Endothelial cell (in vitro differentiated cells): ENCODE results near the gene POLD2. TPM values are rescaled to one million over a fixed set of nuclear protein-coding genes. Genes with fewer than 3 reads are reported as not detected.

Source experiments
- DNase-seq: peaks from one replicate; pipeline ENCODE4 v3.0.0; 2021; ENCODE audit warnings: low spot score
- H3K27ac Mint-ChIP-seq: one replicate; pipeline ENCODE4 v1.8.0; 2021; ENCODE audit warnings: mixed read lengths, inconsistent platforms; ENCODE audit not compliant: unreplicated experiment
- H3K27me3 Mint-ChIP-seq: one replicate; pipeline ENCODE4 v1.8.0; 2021; ENCODE audit warnings: mild to moderate bottlenecking, moderate library complexity, mixed read lengths, inconsistent platforms; ENCODE audit not compliant: unreplicated experiment
- H3K36me3 Mint-ChIP-seq: one replicate; pipeline ENCODE4 v1.8.0; 2021; ENCODE audit warnings: mild to moderate bottlenecking, low read depth, mixed read lengths, inconsistent platforms; ENCODE audit not compliant: unreplicated experiment
- H3K4me1 Mint-ChIP-seq: one replicate; pipeline ENCODE4 v1.8.0; 2021; ENCODE audit warnings: mild to moderate bottlenecking, mixed read lengths, inconsistent platforms; ENCODE audit not compliant: unreplicated experiment
- H3K4me3 Mint-ChIP-seq: one replicate; pipeline ENCODE4 v1.8.0; 2021; ENCODE audit warnings: mild to moderate bottlenecking, mixed read lengths, inconsistent platforms; ENCODE audit not compliant: unreplicated experiment
- H3K9me3 Mint-ChIP-seq: one replicate; pipeline ENCODE4 v1.8.0; 2021; ENCODE audit warnings: mixed read lengths, inconsistent platforms; ENCODE audit not compliant: unreplicated experiment
- CTCF ChIP-seq: fragments of 200-600 bp; sonication (generic); IDR thresholded peaks from one replicate; pipeline ENCODE4 v1.5.0; 2021; ENCODE audit warnings: antibody characterized with exemption; ENCODE audit not compliant: unreplicated experiment
- total RNA-seq: library from RNA; stranded (reverse); fragmentation: NEBNext Ultra II Directional; extraction: Animal tissue kit (Norgen Biotek cat#: 25700); gene quantifications from one replicate; pipeline ENCODE4 v1.2.1, GENCODE V29; 2021; ENCODE audit not compliant: unreplicated experiment

POLD2 gene
- total RNA-seq, 1 donor from 2014 or later = 39.9 TPM

DNA sequence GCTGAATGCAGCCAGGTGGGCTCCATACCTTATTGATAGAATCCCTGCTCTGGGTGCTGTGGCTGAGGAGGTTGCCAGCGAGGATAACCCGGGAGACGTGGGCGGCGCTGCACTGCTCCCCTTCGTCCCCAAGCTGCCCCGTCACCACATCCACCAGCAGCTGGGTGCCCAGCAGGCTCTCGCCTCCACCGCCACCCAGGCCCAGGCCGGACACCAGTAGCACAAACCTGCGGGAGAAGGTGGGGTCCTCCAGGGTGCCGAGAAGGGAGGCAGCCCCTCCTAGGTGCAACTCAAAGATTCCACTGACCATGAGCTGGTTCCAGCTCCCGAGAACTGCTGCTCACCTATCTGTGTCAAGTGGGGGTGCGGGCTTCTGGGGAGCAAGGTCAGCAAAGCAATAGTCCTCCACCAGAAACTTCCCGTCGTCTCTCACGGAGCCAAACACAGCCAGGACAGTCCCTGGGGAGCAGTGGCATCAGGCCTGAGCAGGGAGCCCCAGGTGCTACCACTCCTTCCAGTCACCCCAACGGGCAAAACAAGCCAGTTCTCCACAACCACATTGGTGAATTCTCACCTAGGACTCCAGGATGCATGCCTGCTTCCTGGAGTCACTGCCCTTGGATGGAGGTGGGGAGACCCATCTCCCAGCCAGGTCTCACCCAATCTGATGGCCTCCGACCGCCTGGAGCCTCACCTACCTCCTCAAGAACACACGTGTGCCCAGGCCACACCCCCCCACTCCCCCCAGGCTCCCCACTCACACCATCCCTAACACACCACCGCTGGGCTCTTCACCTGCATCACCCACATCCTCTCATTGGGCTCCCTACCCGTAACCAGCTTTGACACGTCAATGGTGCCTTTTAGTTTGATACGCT, 6.3 kb downstream of the POLD2 start:
- no peak for TF ChIP-seq CTCF
- Mint-ChIP-seq H3K9me3 (no peaks in the 10 kb centered on the region), H3K27ac (no peak overlapping the region), H3K36me3 (peaks cover 18% of the 10 kb centered on the region), H3K4me3 (no peak overlapping the region), H3K27me3 (peaks cover 8% of the 10 kb centered on the region), H3K4me1 (no peaks in the 10 kb centered on the region)
- no peak for DNase-seq

- H3K27me3 Mint-ChIP-seq = peaks cover 9% of the 10 kb centered on the region
- DNase-seq = no peak
- no peaks in the 10 kb centered on the region for H3K9me3 Mint-ChIP-seq
- H3K4me1 Mint-ChIP-seq = no peaks in the 10 kb centered on the region
- no peak overlapping the region for H3K4me3 Mint-ChIP-seq
- H3K27ac Mint-ChIP-seq = no peak overlapping the region
- no peak for TF ChIP-seq CTCF
- H3K36me3 Mint-ChIP-seq = peaks cover 18% of the 10 kb centered on the region
These were observed 7.1 kb downstream of the POLD2 start for GRCh38 chr7:44116087-44116788.

DNA sequence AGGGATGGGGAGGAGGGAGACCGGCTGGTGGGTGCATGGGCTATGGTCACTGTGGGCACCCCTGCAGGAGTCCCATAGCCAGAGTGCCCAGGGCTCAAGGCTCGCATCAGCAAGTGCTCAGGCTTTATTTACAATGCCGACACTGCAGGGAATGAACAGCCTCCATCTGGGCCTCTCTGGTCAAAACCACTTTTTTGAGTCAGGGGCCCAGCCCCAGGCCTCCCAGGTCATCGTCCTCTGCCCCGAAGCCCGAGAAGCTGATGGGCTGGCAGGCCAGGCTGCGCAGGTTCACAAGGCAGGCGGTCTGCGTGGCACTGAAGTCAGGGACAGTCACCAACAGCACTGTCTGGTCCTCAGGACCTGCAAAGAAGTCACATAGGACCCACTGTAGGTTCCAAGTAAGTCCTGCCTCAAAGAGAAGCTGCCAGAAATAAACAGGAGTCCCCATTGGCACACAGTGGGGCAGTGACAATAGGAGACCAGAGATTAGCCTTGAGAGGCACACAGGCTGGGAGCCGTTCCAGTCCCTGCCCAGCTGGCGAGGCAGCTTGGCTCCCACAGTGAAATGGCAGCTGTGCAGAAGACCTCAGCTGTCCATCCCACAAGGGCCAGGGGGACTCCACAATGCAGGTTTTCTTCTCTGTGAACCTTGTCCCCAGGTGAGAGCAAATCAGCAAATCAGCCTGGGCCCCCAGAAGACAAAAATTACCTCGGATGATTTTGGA, 8.6 kb downstream of the POLD2 start:
- Mint-ChIP-seq H3K36me3 (peaks cover 15% of the 10 kb centered on the region), H3K4me3 (no peak overlapping the region)

DNA sequence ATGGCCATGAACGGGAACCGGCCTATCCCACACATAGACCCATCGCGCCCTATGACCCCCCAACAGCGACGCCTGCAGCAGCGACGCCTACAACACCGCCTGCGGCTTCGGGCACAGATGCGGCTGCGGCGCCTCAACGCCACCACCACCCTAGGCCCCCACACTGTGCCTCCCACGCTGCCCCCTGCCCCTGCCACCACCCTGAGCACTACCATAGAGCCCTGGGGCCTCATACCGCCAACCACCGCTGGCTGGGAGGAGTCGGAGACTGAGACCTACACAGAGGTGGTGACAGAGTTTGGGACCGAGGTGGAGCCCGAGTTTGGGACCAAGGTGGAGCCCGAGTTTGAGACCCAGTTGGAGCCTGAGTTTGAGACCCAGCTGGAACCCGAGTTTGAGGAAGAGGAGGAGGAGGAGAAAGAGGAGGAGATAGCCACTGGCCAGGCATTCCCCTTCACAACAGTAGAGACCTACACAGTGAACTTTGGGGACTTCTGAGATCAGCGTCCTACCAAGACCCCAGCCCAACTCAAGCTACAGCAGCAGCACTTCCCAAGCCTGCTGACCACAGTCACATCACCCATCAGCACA, 9.5 kb downstream of the POLD2 start:
- H3K36me3 Mint-ChIP-seq = peaks cover 8% of the 10 kb centered on the region
- no peak overlapping the region for H3K4me3 Mint-ChIP-seq
- no peak for DNase-seq
- no peak overlapping the region for H3K27ac Mint-ChIP-seq
- no peaks in the 10 kb centered on the region for H3K4me1 Mint-ChIP-seq
- no peaks in the 10 kb centered on the region for H3K9me3 Mint-ChIP-seq
- TF ChIP-seq CTCF = no peak
- H3K27me3 Mint-ChIP-seq = peaks cover 12% of the 10 kb centered on the region

More for the DNA sequence above, 8.6 kb downstream of the POLD2 start:
- Mint-ChIP-seq H3K4me1 (no peaks in the 10 kb centered on the region), H3K27ac (no peak overlapping the region), H3K27me3 (peaks cover 12% of the 10 kb centered on the region), H3K9me3 (no peaks in the 10 kb centered on the region)
- TF ChIP-seq CTCF = no peak
- no peak for DNase-seq
